NCI-H2107 treated with DMSO at 0.1 percent for 48 hours (cell line): Measurements from ENCODE around the gene TPD52L1.
A peak's percentile ranks its signal among the peaks of the same experiment; 100 is the strongest.
"Not testable (repeated sequence)": the region's sequence is repeated elsewhere in the genome, so short reads cannot be mapped to it uniquely, and the experiment has no call there.

Experiments used
- DNase-seq: peaks from one replicate; lab custom pipeline; 2025; ENCODE audit not compliant: unreplicated experiment; lab: John Stamatoyannopoulos, UW

TPD52L1 gene

DNA sequence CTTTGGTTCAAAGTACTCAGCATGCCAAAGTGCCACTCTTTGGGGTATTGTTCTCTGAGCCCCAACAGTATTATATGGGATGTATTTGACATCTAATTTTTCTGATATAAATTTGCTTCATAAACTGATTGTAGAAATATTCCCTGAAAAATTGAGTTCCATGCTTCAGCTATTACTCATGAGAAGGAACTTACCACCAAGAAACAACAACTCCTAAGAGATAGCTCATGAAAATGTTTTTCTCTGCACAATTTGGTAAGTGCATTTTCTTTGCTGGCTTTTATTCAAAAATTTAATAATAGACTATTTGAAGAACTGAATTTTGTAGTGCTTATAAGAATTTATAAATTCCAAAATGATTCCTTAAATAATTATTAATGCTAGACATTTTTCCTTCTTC is 12.8 kb upstream of the TPD52L1 start:
- no peak for DNase-seq

DNA sequence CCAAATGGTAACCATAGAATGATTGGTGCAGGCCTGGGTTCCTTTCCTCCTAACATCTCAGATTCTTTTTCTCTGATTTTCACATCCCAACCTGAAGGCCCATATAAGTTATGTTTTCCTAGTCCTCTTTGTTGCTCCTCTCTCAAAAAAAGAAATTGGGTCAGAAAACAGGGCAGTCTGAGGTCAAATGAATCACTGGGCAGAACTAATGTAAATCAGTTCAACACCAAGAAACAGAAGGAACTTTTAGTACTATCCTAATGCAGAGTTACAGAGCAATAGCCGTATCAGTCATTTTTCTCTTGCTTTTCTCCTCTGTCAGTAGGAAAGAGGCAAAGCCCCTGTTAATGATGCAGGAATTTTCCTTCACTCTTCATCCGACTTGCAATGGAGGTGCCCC is 11.0 kb upstream of the TPD52L1 start:
- DNase-seq: no peak

DNA sequence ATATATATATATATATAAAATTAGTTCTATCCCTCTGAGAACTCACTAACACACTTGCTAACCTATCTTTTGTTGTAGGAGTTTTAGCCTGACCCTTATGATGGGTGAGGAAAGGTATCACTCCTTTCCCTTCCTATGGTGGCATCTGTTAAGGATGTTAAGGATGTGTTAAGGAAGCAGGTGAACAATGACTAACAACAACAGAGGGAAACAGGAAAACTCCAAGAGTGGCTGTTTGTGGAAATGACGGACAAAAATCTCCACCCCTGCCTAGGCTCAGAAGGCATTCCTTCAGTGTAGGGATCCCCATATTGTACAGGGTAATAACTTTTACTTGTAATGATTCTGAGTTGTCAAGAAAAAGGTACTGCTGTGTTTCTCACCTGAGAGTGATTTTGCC is 8.8 kb upstream of the TPD52L1 start:
- no peak for DNase-seq

DNA sequence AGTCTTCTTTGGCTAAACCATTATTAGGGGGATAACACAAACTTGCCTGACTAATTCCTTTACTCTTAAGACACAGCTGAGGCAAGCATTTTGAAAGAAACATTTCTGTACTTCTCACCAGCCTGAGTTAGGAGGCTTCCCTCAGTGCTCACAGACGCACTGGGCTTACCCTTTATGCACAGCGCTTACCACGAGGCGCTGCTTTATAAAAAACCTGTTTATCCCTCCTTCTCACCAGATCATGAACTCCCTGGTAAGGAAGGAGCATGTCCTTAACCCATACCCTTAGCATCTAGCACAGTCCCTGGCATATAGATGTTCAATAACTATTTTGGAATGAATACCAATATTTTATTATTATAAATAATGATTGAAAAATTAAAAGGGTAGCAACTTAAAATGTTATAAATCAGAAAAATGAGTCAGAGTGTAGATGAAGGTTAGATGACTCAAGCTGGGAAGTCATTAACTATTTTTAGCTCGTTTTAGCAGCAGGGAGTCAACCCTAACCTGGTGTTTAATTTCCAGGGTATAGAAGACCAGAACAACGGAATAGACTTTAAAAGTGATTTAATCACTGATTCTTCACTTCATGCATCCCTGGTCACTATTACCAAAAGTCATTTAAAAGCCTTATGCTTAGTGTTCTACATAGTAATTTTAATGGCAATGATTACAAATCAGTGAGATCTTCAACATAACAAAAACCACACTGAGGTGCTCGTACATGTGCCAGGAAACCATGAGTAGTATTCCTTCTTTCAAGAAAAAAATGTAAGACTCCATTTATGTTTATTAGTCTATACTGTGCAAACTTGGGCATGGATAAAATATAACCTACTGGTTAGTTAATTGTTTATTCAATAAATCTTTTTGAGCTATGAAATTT is 4.1 kb upstream of the TPD52L1 start:
- DNase-seq: peak; percentile 5

DNA sequence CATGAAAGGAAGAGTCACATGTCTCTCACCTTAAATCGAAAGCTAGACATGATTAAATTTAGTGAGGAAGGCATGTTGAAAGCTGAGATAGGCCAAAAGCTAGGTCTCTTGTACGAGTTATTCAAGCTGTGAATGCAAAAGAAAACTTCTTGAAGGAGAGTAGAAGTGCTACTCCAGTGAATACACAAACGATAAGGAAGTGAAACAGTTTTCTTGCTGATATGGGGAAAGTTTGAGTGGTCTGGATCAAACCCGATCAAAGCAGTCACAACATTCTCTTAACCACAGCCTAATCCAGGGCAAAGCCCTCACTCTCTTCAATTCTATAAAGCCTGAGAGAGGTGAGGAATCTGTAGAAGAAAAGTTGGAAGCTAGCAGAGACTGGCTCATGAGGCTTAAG is 1.9 kb upstream of the TPD52L1 start:
- DNase-seq: no peak

DNA sequence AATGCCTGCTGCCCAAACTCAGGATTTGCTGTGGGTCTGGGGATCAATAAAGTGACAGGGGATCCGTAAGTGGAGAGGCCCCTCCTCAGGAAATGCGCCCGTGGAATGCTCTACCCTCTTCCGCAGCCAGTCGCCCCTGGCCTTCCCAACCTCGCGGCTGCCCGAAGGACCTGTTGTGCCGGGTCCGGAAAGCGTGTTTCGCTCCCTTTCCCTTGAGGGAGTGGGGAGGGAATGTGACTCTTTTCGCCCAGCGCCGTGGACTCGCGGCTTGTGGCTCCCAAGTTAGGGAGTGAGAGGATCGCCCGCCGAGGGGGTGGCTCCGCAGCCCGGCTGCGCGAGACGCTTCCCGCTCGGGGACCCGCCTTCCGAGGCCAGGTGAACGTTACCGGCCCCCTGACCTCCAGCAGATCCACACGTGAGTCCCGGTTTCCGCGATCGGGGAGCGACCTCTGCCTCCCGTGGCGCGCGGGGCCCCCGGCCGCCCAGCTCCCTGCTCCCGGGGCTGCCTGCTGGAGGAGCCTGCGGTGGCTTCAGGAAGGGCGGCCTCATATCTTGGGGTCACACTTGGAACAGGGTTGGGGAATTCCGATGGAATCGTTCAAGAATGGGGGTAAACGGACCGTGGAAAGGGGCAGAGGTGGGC is 666 bp downstream of the TPD52L1 start:
- DNase-seq: no peak

DNA sequence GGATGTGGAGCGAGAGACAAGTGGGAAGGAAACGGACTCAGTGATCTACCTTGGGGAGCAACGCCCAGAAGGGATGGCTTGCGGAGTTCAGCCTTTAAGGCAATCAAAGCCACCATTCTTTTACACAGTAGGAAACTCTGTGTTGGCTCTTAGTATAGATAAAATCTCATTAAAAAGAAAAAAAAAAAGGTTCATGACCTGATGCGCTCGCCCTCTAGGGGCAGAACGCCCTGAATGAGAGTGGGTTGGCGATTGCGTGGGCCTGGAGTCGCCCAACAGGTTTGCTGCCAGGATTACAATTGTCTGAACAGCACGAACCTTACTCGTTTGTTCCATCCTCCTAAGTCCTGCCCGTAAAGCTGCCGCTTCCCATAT is 1.2 kb downstream of the TPD52L1 start:
- no peak for DNase-seq

DNA sequence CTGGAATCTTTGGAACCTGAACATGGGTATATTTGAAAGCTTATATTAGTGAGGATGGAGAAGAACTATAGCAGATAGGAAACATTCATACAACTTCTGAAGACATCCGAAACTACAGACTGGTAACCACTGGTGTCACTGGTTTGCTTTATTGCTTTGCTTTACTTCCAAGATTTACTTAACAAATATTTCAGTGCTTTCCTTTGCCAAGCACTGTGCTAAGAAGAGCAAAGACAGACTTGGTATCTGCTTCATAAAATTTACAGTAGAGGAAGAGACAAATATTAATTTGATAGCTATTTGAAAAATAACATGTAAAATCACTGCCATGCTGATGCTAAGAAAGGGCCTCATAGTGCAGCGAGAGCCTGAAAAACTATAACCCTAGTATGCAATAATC is 1.8 kb downstream of the TPD52L1 start:
- DNase-seq: no peak

DNA sequence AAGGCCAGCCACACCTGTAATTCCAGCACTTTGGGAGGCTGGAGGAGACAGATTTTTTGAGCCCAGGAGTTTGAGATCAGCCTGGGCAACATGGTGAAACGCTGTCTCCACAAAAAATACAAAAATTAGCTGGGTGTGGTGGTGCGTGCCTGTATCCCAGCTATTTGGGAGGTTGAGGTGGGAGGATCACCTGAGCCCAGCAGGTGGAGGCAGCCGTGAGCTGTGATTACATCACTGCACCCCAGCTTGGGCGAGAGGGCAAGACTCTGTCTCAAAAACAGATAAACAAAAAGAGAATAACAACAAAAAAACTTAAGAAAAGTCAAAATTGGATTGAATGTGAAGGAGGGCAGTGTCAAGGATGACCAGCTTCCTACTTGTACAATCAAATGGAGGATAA is 2.9 kb downstream of the TPD52L1 start:
- DNase-seq: no peak

DNA sequence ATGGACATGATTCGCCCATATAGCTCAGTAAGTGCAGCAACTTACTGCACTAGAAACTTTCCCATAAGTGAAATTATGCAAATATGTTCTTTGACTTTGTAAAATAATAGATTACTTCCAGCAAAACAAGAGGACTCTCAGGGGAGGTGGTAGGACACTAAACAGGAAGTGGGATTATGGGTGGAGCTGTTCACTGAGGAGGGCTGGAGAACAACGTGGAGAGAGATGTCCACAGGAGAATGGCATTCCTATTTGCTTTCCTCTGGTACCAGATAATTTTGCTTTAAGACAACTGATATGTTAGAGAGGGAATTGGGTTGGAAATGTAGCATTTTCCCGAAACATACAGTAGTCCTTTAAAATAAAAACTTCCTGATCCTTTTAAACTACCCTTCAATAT is 3.7 kb downstream of the TPD52L1 start:
- no peak for DNase-seq

DNA sequence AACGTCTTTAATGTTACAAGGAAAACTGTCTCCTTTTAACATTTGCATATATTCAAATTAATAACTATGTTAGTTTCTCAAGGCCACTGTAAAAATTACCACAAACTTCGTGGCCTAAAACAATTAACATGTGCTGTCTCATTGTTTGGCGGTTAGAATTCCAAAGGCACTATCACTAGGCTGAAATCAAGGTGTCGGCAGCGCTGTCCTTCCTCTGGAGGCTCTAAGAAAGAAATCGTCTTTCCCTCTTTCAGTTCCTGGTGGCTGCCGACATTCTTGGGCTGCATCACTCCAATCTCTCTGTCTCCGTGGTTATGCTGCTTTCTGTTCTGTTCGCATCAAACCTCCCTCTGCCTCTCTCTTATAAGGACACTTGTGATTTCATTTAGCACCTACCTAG is 4.2 kb downstream of the TPD52L1 start:
- DNase-seq: no peak

DNA sequence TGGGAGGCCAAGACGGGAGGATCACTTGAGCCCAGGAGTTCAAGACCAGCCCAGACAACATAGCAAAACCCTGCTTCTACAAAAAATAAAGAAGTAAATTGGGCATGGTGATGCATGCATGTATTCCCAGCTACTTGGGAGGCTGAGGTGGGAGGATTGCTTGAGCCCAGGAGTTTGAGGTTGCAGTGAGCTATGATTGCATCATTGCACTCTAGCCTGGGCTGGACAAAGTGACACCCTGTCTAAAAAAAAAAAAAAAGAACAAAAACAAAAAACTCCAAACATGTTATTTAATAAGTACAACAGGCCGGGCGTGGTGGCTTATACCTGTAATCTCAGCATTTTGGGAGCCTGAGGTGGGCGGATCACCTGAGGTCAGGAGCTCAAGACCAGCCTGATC is 9.8 kb downstream of the TPD52L1 start:
- not testable (repeated sequence) for DNase-seq

DNA sequence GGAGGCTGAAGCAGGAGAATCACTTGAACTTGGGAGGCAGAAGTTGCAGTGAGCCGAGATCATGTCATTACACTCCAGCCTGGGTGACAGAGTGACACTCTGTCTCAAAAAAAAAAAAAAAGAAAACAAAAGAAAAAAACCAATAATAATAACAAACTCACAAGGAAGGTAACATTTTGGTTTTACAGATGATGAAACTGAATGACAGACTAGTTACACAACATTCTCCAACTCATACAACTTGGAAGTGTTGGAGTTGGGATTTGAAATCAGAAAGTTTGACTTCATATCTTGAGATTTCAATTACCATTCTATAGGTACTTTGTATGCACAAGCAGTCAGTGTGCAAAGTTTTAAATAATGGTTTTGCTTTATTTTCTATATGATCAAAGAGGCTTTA is 10.2 kb downstream of the TPD52L1 start:
- DNase-seq: no peak

DNA sequence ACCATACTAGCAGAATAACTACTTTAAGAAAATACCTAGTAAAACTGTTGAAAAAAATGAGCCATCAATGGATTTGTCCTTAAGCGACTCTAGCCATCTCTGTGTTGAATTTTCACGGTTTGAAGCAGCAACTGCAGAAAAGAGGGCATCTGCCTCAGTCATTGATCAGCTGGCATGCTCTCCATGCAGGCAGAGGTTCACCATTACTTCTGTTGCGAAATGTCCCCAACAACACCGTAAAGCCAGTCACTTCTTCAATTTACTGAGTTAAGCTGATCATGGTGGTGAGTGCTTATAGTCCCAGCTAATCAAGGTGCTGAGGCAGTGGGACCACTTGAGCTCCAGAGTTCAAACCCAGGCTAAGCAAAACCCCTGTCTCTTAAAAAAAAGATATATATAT is 11.1 kb downstream of the TPD52L1 start:
- no peak for DNase-seq

DNA sequence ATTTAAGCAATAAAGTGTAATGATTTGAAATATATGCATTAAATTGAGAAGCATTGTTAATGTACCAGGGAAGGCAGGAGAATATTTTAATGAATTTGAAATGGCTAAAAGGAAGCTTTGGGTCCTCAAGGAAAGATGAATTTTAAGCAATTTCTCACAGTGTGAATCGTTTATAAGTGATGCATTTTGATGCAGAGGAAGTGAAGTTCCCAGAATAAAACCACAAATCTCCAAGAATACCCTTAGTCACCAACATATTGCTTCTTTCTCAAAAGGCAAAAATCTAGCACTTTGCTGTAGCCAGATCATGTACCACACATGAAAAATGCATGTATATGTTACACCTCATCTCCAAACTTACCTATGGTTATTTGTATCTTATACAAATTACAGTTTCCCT is 11.7 kb downstream of the TPD52L1 start:
- no peak for DNase-seq

DNA sequence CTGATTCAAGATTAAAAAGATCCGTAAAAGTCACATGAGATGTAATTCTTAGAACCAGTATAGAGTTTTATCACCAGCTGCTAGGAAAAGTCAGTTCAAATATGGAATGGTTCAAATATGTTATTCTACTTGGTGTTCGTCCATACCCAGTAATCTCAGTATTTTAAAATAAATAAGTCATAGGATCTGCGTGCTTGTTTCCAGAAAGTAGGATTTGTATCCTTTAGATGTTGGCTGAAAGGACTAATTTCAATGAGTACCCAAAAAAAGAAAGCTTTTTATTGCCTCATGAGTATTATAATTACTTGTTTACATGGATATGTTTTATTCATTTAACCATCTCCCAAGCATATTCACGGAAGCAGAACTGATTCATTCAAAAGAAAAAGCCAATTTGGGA is 12.2 kb downstream of the TPD52L1 start:
- DNase-seq: no peak

DNA sequence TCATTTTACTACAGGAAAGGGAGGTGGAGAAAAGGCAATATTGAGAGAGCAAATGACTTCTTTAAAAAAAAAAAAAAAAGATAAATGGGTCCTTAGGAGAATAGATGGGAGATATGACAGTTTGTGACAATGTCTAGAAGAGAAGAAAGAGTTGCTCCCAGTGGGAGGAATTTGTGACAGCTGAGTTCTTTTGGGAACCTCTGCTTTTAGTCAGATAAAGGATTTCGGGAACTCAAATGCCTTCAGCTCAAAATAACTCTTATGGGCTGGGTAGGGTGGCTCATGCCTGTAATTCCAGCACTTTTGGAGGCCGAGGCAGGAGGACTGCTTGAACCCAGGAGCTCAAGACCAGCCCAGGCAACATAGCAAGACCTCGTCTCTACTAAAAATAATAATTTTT is 13.1 kb downstream of the TPD52L1 start:
- no peak for DNase-seq

DNA sequence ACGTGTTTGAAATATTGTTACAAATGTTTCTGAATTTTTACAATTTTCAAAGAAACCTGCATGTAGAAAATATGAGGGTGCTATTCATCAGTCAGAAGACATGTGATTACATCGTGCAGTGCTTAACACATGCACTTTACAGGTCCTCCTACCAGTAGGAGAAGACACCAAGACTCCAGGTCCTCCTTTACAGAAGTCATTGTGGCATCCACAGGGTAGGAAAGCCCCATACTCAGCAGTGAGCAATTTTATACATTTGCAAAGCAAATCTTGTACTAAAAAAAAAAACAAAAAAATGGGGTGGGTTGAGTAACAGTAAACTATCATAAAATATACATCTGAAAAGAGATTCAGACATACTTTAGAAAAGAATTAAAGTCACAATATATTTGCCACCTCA is 14.0 kb downstream of the TPD52L1 start:
- DNase-seq: no peak

DNA sequence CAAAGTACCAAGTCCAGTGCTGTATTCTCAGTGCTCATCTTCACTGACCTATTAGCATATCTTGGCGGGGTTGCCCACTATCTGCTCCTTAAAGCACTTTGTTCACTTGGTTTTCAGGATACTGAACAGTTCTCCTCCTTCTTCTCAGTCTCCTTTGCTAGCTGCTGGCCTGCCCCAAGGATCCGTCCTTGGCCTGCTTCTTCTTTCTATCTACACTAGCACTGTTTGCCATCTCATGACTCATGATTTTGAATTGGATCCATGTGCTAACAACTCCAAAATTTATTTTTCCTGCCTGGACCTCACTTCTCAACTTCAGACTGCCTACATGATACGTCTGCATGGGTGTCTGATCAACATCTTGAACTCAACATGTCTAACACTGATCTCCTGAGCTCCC is 15.5 kb downstream of the TPD52L1 start:
- no peak for DNase-seq

DNA sequence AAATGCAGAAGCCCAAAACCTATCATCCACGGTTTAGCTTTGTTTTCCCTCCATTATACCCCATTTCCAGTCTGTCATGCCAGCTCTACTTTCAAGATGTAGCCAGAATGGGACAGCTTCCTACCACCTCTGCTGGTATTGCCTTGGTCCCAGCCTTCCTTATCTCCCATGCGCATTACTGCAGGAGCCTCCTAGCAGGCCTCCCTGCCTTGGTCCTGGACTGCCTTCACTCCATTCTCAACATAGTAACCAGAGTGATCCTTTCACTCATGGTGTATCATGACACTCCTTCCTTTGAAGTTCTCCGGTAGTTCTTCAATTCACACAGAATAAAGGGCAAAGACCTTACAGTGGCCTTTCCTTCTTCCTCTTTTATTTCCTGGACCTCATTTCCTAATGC is 15.9 kb downstream of the TPD52L1 start:
- no peak for DNase-seq

DNA sequence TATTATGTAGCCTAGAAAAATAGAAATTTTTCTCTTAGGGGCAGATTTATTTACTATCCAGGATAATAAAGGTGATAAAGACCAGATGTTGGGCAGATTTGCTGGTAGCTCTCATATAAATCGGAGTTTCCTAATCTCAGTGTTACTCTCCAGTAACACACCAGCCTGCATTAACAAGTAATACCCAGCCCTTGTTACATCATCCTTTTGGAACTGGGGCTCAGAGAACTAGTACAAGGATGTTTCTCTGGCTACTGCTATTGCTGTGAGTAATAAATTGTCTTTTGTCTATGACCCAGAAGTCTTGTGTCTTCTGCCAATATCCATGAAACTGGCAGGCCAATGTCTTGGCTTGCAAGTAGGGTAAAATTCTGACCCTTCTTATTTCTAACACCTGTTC is 16.8 kb downstream of the TPD52L1 start:
- no peak for DNase-seq

DNA sequence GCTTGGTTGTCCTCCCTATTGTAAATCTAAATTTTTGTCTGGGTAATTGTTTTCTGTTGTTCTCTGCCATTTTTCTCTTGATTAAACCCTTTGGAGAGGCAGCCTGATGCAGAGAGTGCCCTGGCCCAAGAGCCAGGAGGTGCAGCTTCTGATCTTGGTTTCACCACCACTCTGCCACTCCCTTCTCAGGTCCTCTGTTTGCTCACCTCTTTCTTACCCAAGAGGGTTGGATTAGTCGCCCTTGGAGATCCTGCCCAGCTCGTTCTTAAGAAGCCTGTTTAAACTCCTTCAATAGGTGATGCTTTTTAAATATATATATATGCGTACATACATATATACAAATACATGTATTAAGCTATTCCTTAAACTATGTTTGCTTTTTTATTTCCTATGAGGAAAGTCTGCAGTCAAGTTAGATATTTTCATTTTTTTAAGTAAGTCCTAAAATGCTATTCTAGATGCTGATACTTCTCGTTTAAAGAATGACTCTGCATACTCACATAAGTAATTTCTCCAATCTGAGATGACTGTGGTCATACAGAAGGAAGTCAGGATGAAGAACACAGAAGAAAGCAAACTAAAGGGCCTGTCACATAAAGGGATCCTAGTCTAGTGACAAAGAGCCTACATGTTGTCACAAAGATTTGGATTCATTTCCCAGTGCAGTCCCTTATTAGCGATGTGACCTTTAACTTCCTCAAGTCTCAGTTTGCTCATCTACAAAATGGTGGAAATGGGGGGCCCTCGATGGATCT is 19.9 kb downstream of the TPD52L1 start:
- no peak for DNase-seq
